Superior temporal gyrus (tissue), 1 donor: ENCODE results near the gene TMEM54.
A peak's percentile ranks its signal among the peaks of the same experiment; 100 is the strongest.

Experiments
- DNase-seq: peaks from one replicate; pipeline ENCODE4 v3.0.0-alpha.2; 2016; ENCODE audit errors: extremely low spot score

The TMEM54 gene

DNA sequence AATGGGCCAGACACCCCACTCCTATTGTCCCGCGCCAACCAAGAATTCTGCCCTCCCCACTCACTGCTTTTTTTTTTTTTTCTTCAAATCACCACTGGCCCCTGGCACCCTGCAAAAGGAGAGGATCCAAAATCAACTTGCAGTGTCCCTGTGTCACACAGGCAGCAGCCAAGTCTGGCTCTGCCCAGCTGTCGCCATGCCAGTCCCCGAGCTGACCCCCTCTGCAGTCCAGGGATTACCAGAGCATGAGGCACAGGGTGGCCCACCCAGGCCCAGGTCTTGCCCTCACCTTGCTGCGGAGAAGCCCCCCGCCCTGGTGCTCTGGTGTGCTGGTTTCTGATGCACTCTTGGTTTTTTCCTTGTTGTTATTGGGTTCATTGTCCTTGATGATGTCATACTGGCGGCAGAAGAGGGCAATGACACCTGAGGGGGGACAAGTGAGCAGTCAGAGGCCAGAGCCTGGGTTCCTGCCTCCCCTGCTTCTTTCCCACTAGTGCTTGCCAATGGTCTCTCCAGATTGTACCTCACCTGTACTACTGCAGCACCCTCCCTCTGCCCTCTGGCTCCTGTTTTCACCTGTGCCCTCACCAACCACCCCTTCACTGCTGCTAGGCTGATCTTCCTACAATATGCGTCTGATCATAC is 36.7 kb downstream of the TMEM54 start:
- DNase-seq = no peak

DNA sequence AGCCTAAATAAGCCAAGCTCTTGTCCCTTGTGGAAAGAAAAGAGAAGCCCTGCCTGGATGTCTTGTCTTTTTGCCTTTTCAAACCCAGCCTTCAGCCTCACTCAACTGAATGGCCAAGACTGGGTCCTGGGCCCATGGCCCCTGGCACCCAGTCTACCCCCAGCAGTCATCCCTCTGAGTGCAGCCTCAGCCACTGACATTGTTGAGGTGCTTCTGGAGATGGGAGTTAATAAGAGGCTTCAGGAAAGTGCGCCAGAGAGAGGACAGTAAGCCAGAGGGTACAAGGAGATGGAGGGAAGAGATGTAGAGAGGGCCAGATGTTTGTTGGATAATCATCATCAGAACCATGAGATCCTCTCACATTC is 37.3 kb downstream of the TMEM54 start:
- no peak for DNase-seq

DNA sequence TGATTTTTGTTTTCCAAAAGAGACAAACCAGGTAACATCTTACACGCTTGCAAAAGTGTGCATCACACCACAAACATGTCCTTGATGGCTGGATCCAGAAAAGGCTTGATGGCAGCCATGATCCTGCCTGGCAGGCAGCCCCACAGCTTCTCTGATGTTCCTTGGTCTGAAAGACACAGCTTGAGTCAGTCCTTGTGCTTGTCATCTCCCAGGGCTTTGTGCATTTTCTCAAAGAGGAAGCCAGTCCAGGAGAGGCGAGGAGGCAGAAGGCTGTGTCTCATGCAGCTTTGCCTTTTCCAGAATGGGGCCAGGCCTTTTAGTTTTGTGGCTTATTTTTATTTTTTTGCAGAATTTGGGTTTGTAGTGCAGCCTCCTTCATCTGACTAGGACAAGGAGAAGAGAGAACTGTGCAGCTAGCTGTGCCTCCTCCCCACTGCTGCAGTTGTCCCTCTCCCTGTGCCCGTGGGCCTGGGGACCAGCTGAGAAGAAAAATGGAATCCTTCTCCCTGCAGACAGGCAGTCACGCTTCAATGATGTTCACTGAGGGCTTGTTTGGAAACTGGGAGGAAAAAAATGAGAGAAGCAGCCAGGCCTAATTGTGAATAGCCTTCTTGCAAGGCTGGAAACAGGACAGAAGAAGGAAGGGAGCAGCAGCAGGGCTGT is 37.8 kb downstream of the TMEM54 start:
- no peak for DNase-seq

DNA sequence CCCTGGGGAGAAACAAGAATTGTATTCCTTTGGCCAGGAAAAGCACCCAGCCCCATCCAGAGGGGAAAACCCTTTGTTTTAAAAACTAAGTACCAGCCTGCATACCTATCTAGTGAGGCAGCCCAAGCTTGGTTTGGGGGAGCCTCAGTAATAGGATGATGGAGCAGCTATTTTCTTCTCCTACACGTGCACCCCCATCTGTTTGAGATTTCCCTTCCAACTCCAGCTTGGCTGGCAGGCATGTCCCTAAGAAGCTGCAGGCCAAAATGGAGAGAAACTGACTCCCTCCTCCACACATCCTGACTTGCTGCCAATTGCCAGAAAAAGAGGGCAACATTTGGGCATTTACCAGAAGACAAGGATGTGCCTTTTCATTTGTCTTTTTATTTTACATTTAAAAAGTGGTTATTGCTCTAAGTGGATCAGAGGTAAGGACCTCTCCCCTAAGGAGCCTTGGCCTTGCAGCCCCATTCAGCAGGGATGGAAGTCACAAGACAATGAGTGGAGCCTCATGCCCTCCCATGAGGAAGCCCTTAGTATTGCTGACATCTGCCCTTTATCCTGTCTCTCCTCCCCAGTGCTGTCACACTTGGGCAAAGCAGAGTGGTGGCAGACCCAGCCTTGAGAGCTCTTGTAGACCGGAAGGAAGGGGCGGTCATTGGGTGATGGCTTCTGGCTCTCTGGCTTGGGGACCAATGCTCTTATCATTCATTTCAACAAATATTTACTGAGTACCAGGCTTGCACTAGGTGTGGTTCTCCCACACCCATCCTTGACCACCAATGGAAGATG is 39.1 kb downstream of the TMEM54 start:
- DNase-seq = peak; percentile 70

DNA sequence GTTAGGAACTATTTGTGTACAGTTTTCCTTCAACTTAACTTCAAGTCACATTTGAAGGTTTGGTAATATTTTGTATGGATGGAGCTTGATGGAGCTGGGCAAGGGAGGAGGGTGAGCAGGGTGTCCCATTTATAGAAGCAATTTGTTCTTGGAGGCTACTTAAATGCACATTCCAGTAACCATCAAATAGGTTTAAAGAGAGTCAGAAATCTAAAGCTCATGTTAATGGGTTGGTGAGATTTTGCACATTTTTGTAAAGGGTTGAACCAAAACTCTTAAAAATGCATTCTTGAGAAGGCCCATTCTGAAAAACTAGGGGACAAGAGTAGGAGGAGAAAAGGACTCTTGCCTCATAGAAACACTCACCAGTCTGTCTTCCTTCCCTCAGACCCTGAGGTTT is 40.6 kb downstream of the TMEM54 start:
- no peak for DNase-seq

DNA sequence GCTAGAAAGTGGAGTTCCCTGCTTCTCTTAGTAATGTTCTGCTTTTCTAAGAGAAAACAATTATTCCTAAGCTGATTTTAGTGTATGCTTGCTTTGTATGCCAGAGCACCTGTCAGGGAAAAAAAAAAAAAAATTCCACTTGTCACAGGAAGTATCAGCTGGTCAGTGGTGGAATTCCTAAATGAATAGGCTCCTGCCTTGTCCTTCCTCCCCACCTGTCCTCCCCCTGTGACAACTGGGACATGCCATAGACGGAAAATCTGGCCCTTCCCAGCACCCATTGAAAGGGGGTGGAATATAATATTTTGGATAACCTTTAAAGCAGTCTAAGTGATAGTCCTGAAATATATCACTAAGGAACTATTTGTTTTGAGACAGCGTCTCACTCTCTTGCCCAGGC is 41.3 kb downstream of the TMEM54 start:
- DNase-seq = no peak

DNA sequence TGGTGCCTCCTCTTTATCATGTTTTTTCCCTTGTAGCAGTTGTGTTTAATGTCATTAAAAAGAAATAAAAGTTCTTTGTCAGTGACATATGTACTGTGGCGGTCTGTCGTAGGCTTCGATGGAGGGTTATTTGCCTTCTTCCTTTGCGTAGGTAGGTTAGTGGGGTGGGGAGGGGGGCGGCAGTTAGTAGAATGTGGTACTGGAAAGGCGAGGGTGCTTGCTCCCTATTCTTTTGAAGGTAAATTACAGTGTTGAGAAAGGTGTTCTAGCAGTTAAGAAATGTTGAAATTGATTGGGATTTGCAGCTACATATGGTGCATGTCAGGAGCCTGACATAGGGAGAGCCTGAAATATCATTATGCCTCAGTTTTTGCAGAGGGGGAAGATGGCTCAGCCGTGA is 42.4 kb downstream of the TMEM54 start:
- DNase-seq = no peak

DNA sequence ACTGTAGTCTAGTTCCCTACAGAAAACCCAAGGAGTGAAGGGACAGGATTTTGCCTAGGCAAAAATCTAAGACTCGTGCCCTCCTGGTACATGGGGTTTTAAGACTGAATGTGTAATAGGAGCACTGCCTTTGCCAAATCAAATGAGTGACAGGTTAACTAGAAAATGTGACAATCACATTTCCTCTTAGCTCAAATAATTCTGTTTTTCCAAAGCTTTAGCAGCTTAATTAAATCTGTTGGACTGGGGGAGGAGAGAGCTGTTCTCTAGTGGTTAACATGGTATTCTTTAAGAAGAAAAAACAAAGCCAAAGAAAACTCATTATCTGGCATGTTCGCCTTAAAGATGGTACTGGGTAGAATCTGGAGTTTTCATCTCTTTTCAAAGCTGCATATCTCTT is 43.1 kb downstream of the TMEM54 start:
- DNase-seq = no peak

DNA sequence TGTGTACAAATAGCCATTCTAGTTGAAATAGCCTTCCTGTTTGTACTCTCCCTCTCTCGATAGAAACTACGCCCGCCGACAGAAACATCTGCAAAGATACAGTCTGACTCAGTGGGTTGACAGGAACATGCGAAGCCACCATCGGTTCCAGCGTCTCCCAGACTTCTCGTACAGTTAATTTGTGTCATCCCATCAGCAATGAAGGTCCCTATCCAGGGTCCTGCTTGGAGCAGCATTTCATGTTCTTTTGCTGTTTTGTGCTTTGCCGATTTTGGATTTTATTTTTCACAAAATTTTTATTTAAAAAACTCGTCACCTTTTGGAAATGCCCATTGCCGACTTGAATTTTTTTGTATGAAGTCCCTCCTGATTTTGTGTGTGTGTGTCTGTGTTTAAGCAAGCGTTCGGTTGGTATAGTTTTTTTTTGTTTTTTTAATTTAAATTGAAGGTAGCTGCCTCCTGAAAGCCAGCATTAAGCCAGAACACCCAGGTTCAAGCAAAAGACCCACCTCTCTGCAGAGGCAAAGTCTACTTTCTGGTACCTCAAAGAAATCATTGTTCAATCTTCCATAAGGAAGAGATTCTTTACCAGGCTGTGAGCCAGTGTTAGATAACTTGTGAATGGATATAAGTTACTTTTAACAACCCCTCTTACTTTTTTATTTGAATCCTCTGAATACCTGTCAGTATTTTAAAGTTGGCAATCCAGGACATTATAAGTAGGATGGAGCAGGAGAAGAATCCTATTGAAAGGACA is 45.1 kb downstream of the TMEM54 start:
- no peak for DNase-seq

DNA sequence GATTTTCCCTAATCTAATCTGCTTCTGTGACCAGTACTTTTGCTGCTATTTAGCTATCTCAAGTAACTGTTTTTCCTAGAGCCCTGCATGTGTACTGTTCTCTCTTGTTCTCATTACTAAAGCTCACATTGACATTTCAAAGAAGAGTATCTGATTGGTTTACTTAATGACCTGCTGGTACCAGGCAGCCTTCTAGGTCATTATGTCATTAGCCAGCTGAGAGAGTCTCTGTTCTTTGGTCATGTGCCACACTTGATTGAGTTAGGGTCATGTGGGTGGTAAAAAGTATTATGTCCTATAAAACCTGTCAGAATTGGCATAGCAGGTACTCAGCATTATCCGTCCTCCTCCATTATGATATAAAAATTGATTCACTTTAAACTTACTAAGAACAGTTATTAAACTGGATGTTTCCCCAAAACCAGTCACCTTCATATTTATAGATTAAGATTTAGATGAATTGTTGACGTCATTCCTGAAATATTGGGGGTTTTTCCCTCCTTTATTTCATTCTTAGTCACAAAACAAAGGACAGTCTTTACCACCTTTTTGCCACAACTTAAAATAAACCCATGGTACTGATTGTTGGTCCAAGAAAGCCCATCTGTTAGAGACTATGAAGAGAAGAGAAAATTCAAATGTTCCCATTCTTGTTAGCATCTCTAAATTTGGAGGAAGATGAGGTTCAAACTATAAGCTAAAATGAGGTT is 52.7 kb downstream of the TMEM54 start:
- no peak for DNase-seq
